ENCODE data around the gene AHSG.
"Not testable (repeated sequence)": the region's sequence is repeated elsewhere in the genome, so short reads cannot be mapped to it uniquely, and the experiment has no call there.

AHSG gene

GRCh38 chr3:186612721-186613636 is at the start of gene AHSG:
AHSG (plus strand) TSS chr3:186613060; CDS start chr3:186613142, 82 bp downstream.
- no peak for DNase-seq (ENCODE audit: low read depth in 2 of 2)

DNA sequence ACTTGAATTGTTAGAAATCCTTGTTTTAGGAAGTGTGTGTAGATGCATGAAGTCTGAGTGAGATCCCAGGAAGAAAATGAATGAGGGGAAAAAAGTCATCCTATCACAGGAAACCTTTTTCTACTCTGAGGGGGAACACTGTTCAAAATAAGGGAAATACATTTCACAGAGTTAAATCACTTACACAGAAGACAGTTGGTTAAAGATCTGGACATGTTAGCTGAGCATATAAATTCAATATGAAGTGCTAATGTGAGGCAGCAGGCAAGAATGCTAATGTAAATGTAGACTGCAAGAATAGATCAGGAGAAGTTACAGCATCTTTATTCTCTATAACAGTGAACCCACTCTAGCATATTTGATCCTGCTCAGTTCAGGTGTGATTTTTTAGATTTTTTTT is 48.3 kb upstream of the AHSG start:
- DNase-seq (ENCODE audit: low read depth in 2 of 2) = no peak

DNA sequence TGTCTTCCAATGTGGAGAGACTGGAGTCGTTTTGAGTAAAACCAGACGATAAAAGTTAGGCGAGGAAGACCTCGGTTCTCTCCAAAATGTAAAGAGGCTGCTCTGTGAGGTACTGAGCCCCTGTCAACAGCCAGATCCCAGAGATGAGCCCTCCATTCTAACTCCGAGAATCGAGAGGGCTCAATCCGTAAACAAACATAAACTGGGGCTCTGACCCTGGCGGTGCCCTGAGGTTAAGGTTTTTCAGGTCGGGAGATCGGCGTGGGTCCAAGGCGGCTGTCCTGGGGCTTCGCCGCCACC is 46.1 kb upstream of the AHSG start:
- no peak for DNase-seq (ENCODE audit: low read depth in 2 of 2)

- peak; percentile 85 to 89 for DNase-seq (ENCODE audit: low read depth in 2 of 2)
These were observed 45.6 kb upstream of the AHSG start, which contains the start of gene TBCCD1 for GRCh38 chr3:186567072-186567921. TBCCD1 (minus strand) TSS chr3:186567339; CDS start chr3:186564329, 3,010 bp downstream.

- not testable (repeated sequence) for DNase-seq (ENCODE audit: low read depth in 2 of 2)
These were observed 43.5 kb upstream of the AHSG start for GRCh38 chr3:186569361-186569760.

DNA sequence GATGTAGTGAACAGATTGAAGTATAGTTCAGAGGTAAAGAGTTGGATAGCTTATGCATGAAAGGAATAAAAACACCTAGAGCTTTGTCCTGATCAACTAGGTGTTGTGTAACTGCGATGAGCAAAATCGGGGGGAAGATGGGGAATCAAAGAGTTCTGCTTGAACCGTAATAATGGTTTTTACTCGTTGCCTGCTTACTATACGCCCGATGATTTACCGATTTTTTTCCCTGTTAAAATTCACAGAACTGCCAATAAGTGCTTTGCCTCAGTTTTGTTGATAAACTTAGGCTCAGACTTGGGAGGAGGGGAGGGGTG is 43.1 kb upstream of the AHSG start:
- no peak for DNase-seq (ENCODE audit: low read depth in 2 of 2)

GRCh38 chr3:186570096-186570940 is 42.5 kb upstream of the AHSG start, which contains the start of gene DNAJB11:
DNAJB11 (plus strand) TSS chr3:186570720; CDS start chr3:186570898, 178 bp downstream.
- DNase-seq (ENCODE audit: low read depth in 2 of 2) = peak; percentile 97 to 99

- DNase-seq (ENCODE audit: low read depth in 2 of 2) = no peak
These were observed 41.8 kb upstream of the AHSG start for GRCh38 chr3:186570941-186571643.

GRCh38 chr3:186571644-186572013 is 41.2 kb upstream of the AHSG start:
- no peak for DNase-seq (ENCODE audit: low read depth in 2 of 2)

DNA sequence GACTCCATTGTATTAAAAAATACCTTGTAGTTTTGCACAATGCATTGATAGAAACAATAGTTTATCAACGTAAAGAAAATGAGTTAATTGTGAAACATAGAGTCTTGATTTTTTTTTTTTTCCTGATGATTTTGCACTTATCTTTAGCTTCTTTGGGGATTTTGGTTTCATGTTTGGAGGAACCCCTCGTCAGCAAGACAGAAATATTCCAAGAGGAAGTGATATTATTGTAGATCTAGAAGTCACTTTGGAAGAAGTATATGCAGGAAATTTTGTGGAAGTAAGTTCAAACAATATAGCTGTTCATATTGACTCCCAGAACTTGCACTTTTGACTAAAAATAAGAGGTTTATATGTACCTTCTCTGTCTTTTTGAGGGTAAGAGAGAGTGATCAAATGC is 35.3 kb upstream of the AHSG start:
- DNase-seq (ENCODE audit: low read depth in 2 of 2) = no peak

- DNase-seq (ENCODE audit: low read depth in 2 of 2) = no peak
These were observed 32.1 kb upstream of the AHSG start for GRCh38 chr3:186580785-186581184.

DNA sequence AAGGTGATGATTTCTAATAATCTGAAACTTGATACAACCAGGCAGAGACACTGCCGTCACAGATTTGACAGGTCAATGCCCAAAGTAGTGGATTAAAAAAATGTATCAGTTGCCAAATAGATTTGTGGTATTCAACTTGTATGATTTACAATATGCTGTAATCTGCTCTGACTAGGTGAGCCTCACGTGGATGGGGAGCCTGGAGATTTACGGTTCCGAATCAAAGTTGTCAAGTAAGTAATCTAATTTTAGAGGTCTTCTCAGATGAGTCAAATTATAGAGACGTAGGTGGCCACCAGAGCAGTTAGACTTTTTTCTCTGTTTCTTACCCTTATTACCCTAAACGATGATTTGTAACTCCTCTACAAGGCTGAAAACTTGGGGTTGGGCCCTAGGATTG is 30.3 kb upstream of the AHSG start:
- DNase-seq (ENCODE audit: low read depth in 2 of 2) = no peak

- DNase-seq (ENCODE audit: low read depth in 2 of 2) = no peak
These were observed 29.0 kb upstream of the AHSG start for GRCh38 chr3:186583831-186584230.

- DNase-seq (ENCODE audit: low read depth in 2 of 2) = not testable (repeated sequence)
These were observed 26.6 kb upstream of the AHSG start for GRCh38 chr3:186586245-186586644.

GRCh38 chr3:186587183-186587582 is 25.7 kb upstream of the AHSG start:
- DNase-seq (ENCODE audit: low read depth in 2 of 2) = no peak

DNA sequence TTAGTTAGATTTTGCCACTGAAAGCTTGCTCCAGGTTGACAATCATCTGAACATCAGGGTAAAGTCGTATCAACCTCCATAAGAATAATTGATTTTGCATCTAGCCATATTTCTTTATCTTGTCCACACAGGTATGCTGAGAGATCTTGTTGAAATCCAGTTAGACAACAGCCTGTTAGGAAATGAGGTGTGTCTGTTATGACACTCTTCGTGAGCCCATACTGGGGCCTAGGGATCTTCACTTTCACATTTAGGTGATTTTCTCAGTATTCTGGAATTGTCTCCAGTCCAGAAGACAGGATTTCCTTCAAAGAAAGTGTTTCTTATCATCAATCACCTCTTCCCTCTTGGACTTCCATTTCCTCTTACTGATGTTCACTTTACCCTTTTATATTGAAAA is 24.2 kb upstream of the AHSG start:
- no peak for DNase-seq (ENCODE audit: low read depth in 2 of 2)

DNA sequence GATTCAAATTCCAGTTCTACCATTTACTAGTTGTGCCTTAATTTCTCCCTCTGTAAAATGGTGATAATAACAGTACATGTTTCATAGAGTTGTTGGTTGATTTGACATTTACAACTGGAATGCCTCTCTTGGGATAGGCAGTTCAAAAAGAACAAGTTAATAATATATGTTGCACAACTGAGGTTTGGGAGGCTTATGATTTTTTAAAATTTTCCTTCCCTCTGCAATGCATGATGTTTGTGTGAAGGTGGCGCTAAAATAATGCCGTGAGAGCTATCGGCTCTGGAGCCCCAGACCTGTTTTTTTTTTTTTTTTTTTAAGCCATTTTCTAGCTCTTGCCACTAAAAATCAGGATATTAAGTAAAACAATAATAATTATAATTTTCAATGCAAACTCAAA is 23.7 kb upstream of the AHSG start:
- DNase-seq (ENCODE audit: low read depth in 2 of 2) = no peak

DNA sequence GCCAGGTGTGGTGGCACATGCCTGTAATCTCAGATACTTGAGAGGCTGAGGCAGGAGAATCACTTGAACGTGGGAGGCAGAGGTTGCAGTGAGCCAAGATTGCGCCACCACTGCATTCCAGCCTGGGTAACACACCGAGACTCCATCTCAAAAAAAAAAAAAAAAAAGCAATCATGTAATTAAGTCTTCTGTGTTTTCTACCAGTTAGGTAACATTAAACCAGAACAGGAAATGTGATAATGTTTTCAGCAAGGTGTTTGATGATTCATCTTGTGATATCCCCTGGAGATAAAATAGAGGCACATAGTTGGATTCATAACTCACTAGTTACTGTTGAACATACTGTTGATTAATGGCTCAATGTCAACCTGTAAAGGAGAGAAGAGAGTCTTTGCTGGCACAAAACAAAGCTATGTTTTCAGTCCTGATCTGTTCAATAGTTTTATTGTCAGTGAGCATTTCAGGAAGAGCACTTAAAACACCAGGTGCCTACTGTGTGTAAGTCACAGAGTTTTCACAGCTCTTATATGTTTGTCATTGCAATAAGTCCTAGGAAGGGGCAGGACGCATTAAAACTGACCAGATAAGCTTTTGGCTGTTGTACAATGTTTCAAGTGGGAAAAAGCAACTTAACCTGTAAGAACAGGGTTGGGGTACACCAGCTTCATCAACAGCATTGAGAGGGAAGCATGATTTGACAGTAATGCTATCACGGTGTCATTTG is 22.8 kb upstream of the AHSG start:
- no peak for DNase-seq (ENCODE audit: low read depth in 2 of 2)

DNA sequence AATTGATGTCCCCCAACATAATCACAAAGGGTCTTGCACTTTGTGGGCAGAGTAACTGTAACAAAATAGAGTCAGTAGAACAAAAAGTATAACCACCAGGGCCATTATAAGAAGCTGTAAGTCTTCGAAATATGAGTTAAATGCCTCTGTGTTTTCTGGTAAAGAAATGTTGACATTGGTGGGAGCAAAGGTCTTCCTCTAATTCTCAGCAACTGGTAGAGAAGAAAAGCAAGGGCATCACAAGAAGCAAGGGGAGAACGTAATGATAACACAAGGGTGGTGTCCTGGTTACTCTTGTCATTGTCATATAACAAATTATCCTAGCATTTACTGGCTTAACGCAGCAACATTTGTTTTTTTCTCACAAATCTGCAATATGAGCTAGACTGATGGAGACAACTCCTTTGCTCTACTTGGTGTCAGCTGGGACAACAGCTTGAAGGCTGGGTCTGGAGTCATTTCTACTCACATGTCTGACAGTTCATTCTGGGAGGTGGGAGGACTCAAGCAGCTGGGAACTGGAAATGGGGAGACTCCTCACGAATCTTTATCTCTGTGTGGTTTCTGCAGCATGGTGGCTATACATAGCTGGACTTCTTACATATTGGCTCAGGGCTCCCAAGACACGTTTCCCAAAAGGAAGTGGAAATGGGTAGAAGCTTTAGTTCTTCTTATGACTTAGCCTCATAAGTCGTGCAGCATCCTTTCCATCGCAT is 22.1 kb upstream of the AHSG start:
- DNase-seq (ENCODE audit: low read depth in 2 of 2) = no peak

DNA sequence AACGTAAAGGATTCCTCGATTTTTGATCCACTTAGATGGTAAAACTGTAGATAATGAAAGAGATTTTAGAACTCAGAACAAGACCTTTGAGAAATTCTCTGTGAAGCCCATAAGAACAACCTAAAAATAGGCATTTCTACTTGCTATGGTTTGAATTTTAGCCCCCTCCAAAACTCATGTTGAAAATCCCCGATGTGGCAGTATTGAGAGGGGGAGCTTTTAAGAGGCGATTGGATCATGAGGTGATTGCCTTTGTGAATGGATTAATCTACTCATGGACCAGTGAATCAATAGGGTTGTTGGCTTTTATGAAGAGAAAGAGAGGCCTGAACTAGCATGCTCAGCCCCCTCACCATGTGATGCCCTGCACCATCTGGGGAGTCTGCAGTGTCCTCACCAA is 20.2 kb upstream of the AHSG start:
- no peak for DNase-seq (ENCODE audit: low read depth in 2 of 2)

Measured in stimulated activated CD4-positive, alpha-beta T cell treated with anti-CD3 and anti-CD28 coated beads, Interleukin-15, amount 100 ng/mL, for 48 hours (primary cell).